AG09309 (cell line): ENCODE results near the gene THSD4.

ENCODE experiments used
- DNase-seq: peaks from one replicate; pipeline ENCODE4 v3.0.0-alpha.2; 2010; ENCODE audit warnings: low read depth
- H3K4me3 ChIP-seq: 2 replicates; pipeline ENCODE4 v1.5.1; 2011; ENCODE audit warnings: mild to moderate bottlenecking, low read depth, low read length, moderate library complexity; ENCODE audit not compliant: control insufficient read depth
- TF ChIP-seq, protein P1 (sequence below): IDR thresholded peaks from 2 replicates; pipeline ENCODE4 v1.5.1; 2011; ENCODE audit warnings: mild to moderate bottlenecking, low read depth, low read length, inconsistent platforms; ENCODE audit not compliant: insufficient read depth, control insufficient read depth; ENCODE audit errors: missing control alignments

THSD4 gene

GRCh38 chr15:71221417-71221816, 106.1 kb downstream of the THSD4 start:
- H3K4me3 ChIP-seq, result no peak overlapping the region
- TF ChIP-seq, protein P1, sequence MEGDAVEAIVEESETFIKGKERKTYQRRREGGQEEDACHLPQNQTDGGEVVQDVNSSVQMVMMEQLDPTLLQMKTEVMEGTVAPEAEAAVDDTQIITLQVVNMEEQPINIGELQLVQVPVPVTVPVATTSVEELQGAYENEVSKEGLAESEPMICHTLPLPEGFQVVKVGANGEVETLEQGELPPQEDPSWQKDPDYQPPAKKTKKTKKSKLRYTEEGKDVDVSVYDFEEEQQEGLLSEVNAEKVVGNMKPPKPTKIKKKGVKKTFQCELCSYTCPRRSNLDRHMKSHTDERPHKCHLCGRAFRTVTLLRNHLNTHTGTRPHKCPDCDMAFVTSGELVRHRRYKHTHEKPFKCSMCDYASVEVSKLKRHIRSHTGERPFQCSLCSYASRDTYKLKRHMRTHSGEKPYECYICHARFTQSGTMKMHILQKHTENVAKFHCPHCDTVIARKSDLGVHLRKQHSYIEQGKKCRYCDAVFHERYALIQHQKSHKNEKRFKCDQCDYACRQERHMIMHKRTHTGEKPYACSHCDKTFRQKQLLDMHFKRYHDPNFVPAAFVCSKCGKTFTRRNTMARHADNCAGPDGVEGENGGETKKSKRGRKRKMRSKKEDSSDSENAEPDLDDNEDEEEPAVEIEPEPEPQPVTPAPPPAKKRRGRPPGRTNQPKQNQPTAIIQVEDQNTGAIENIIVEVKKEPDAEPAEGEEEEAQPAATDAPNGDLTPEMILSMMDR, result no peak
- DNase-seq, result no peak

DNA sequence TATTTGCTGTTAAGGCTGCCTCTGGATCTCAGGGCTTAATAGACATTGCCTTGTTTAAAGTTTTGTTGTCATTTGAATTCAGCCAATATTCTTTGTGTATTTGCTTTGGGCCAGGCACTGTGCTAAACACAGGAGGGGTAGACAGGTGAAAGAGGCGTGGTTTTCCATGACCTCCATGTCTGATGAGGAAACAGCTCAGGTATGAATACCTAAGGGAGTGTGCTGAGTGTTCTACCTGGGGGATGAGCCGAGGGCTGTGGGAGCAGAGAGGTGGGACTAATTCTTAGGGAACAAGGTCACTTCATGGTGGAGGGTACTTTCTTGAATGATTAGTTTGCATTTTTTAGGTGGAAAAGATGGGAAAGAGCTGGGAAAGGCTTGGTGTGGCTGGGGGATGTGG, 108.2 kb downstream of the THSD4 start:
- H3K4me3 ChIP-seq, result no peak overlapping the region
- no peak for DNase-seq
- TF ChIP-seq, protein P1, result no peak

GRCh38 chr15:71224024-71224423, 108.8 kb downstream of the THSD4 start:
- no peak overlapping the region for H3K4me3 ChIP-seq
- no peak for DNase-seq
- TF ChIP-seq, protein P1, result no peak

DNA sequence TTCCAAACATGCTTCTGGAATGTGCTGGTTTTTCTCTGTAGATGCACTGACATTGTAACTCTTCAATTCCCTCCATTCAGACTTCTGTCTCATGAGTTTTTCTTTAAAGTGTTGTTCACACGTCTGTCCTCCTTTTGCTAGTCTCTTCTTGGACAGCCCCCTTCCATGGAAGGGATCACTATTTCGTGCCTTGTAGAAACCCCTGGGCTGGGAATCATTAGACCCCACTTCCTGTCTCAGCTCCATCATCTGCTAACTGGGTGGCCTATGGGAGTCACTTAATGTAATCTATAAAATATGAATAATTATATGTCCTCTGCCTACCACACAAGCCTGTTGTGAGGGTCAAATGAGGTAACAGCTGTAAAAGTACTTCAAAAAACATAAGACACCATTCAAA, 110.6 kb downstream of the THSD4 start:
- DNase-seq, result no peak
- TF ChIP-seq, protein P1, result no peak
- no peak overlapping the region for H3K4me3 ChIP-seq

DNA sequence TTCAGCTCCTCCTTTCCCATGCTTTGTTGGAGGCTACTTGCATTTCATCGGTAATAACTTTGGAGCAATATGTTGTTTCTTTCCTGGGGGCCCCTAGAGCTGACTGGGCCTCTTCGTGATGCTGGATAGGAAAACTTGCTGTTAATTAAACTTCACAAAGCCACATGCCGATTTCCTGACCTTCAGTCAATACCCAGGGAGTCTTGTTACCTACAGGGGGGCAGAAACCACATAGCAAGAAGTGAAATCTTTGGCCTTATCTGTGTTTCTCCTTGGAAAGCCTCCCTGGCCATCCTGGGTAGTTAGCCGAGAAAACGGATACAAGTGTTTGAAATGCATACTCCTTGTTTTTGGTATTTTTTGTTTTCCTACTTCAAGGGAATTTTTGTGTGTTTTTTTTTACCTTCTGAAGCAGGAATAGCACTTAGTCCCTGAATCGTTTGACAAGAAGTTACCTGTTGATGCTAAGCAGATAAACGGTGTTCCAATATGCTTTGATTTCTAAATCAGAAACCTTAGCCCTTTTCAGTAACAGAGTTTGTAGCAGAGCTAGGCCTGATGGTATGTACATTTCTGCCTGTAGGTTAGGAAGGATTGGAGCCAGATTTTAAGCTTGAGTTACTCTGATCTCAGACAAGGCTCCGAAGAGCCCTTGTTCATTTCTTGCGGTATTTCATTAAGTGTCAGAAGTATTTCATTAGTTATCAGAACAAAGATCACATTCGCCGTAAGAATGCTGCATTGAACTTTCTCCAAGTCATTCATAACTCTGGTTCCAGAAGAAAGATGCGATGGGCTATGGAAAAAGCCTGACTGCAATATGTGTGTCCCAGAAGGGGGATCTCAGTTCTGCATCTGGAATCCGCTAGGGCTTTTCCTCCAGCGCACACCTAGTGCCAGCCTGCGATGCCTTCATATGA, 111.5 kb downstream of the THSD4 start:
- TF ChIP-seq, protein P1, result no peak
- DNase-seq, result no peak
- no peak overlapping the region for H3K4me3 ChIP-seq

- no peak overlapping the region for H3K4me3 ChIP-seq
- TF ChIP-seq, protein P1, result no peak
- no peak for DNase-seq
Observed at GRCh38 chr15:71228403-71228802, 113.1 kb downstream of the THSD4 start.
